ENCODE data around the gene SASH1. TPM values are rescaled to one million over a fixed set of nuclear protein-coding genes. Genes with fewer than 3 reads are reported as not detected.

The SASH1 gene
- total and polyA plus RNA-seq, 7 experiments from 2014 or later = 0.24 to 7.8 (median 1.4) TPM; not detected in 2

- no peak overlapping the region for H3K4me3 ChIP-seq (ENCODE audit: low read length)
- peaks cover 0 to 4% (median 0%) of the 10 kb centered on the region in 11 donors for H3K9me3 Mint-ChIP-seq
- no peaks in the 10 kb centered on the region for H3K27me3 ChIP-seq (ENCODE audit: control insufficient read depth in 2 of 2, insufficient read depth in 2 of 2, low read length in 2 of 2)
- no peak for DNase-seq
- H3K27ac Mint-ChIP-seq = no peak overlapping the region
- H3K4me3 Mint-ChIP-seq = no peak overlapping the region
- no peak overlapping the region for H3K27ac ChIP-seq (ENCODE audit: low read depth, low read length)
- intact Hi-C loops (cut with micrococcal nuclease) = no loop called here
- H3K27me3 Mint-ChIP-seq = peaks cover 17 to 32% (median 28%) of the 10 kb centered on the region in 5 donors
- H3K36me3 Mint-ChIP-seq = no peaks in the 10 kb centered on the region
- no peaks in the 10 kb centered on the region for H3K4me1 ChIP-seq (ENCODE audit: control insufficient read depth in 2 of 2, insufficient read depth in 2 of 2, low read length in 2 of 2)
- ChIA-PET CTCF (interaction anchor here (0.6 kb wide), 1 partner anchor 1849 kb away, joined by 3 read pairs; no protein-coding TSS in a partner anchor), POLR2A (no interaction called here)
- ATAC-seq = no peak
- H3K4me1 Mint-ChIP-seq = peaks cover 0 to 4% (median 0%) of the 10 kb centered on the region in 7 donors
- H3K36me3 ChIP-seq (ENCODE audit: control insufficient read depth in 2 of 3, insufficient read depth in 3 of 3, low read length in 3 of 3) = no peaks in the 10 kb centered on the region
- no peaks in the 10 kb centered on the region for H3K9me3 ChIP-seq (ENCODE audit: control insufficient read depth in 2 of 3, low read length in 3 of 3)
These were observed 16.6 kb downstream of the SASH1 start for GRCh38 chr6:148359228-148359627.

GRCh38 chr6:148364056-148364824, 21.6 kb downstream of the SASH1 start:
- H3K4me3 ChIP-seq (ENCODE audit: low read length) = no peak overlapping the region
- Mint-ChIP-seq H3K4me3 (no peak overlapping the region), H3K27me3 (peaks cover 18 to 60% (median 38%) of the 10 kb centered on the region in 5 donors), H3K4me1 (peaks cover 0 to 28% (median 0%) of the 10 kb centered on the region in 7 donors), H3K9me3 (peaks cover 0 to 4% (median 0%) of the 10 kb centered on the region in 11 donors), H3K36me3 (no peaks in the 10 kb centered on the region), H3K27ac (no peak overlapping the region)
- peak; percentile 69 for ATAC-seq
- H3K27me3 ChIP-seq (ENCODE audit: control insufficient read depth in 2 of 2, insufficient read depth in 2 of 2, low read length in 2 of 2) = no peaks in the 10 kb centered on the region
- CTCF ChIA-PET = no interaction called here
- DNase-seq = no peak
- no peaks in the 10 kb centered on the region for H3K36me3 ChIP-seq (ENCODE audit: control insufficient read depth in 2 of 3, insufficient read depth in 3 of 3, low read length in 3 of 3)
- no peaks in the 10 kb centered on the region for H3K4me1 ChIP-seq (ENCODE audit: control insufficient read depth in 2 of 2, insufficient read depth in 2 of 2, low read length in 2 of 2)
- no peaks in the 10 kb centered on the region for H3K9me3 ChIP-seq (ENCODE audit: control insufficient read depth in 2 of 3, low read length in 3 of 3)
- H3K27ac ChIP-seq (ENCODE audit: low read depth, low read length) = no peak overlapping the region
- POLR2A ChIA-PET = no interaction called here
- intact Hi-C loops (cut with micrococcal nuclease) = no loop called here

- POLR2A ChIA-PET = no interaction called here
- DNase-seq = no peak
- no peak overlapping the region for H3K4me3 ChIP-seq (ENCODE audit: low read length)
- Mint-ChIP-seq H3K9me3 (peaks cover 0 to 4% (median 0%) of the 10 kb centered on the region in 11 donors), H3K27ac (no peak overlapping the region), H3K4me1 (peaks cover 0 to 28% (median 0%) of the 10 kb centered on the region in 7 donors), H3K27me3 (peaks cover 17 to 58% (median 38%) of the 10 kb centered on the region in 5 donors), H3K4me3 (no peak overlapping the region), H3K36me3 (no peaks in the 10 kb centered on the region)
- CTCF ChIA-PET = no interaction called here
- no peak for ATAC-seq
- H3K27me3 ChIP-seq (ENCODE audit: control insufficient read depth in 2 of 2, insufficient read depth in 2 of 2, low read length in 2 of 2) = no peaks in the 10 kb centered on the region
- H3K27ac ChIP-seq (ENCODE audit: low read depth, low read length) = no peak overlapping the region
- H3K9me3 ChIP-seq (ENCODE audit: control insufficient read depth in 2 of 3, low read length in 3 of 3) = no peaks in the 10 kb centered on the region
- H3K4me1 ChIP-seq (ENCODE audit: control insufficient read depth in 2 of 2, insufficient read depth in 2 of 2, low read length in 2 of 2) = no peaks in the 10 kb centered on the region
- intact Hi-C loops (cut with micrococcal nuclease) = no loop called here
- H3K36me3 ChIP-seq (ENCODE audit: control insufficient read depth in 2 of 3, insufficient read depth in 3 of 3, low read length in 3 of 3) = no peaks in the 10 kb centered on the region
These were observed 22.4 kb downstream of the SASH1 start for GRCh38 chr6:148365041-148365440.

- Mint-ChIP-seq H3K27me3 (peaks cover 19 to 52% (median 29%) of the 10 kb centered on the region in 5 donors), H3K4me1 (peaks cover 0 to 28% (median 0%) of the 10 kb centered on the region in 7 donors), H3K27ac (peak overlapping the region in 2 of 9 donors; percentile 22 to 63), H3K36me3 (no peaks in the 10 kb centered on the region), H3K9me3 (no peaks in the 10 kb centered on the region), H3K4me3 (peak overlapping the region in 2 of 10 donors; percentile 26 to 42)
- ChIA-PET CTCF (no interaction called here), POLR2A (no interaction called here)
- no peak overlapping the region for H3K27ac ChIP-seq (ENCODE audit: low read depth, low read length)
- no peak for DNase-seq
- H3K36me3 ChIP-seq (ENCODE audit: control insufficient read depth in 2 of 3, insufficient read depth in 3 of 3, low read length in 3 of 3) = no peaks in the 10 kb centered on the region
- intact Hi-C loops (cut with micrococcal nuclease) = no loop called here
- H3K27me3 ChIP-seq (ENCODE audit: control insufficient read depth in 2 of 2, insufficient read depth in 2 of 2, low read length in 2 of 2) = no peaks in the 10 kb centered on the region
- peak; percentile 21 for ATAC-seq
- H3K4me3 ChIP-seq (ENCODE audit: low read length) = no peak overlapping the region
- H3K9me3 ChIP-seq (ENCODE audit: control insufficient read depth in 2 of 3, low read length in 3 of 3) = no peaks in the 10 kb centered on the region
- no peaks in the 10 kb centered on the region for H3K4me1 ChIP-seq (ENCODE audit: control insufficient read depth in 2 of 2, insufficient read depth in 2 of 2, low read length in 2 of 2)
These were observed 24.9 kb downstream of the SASH1 start for GRCh38 chr6:148367411-148368024.

- Mint-ChIP-seq H3K4me3 (no peak overlapping the region), H3K9me3 (peaks cover 0 to 2% (median 0%) of the 10 kb centered on the region in 11 donors), H3K4me1 (peaks cover 0 to 22% (median 0%) of the 10 kb centered on the region in 7 donors), H3K27me3 (peaks cover 10 to 41% (median 17%) of the 10 kb centered on the region in 5 donors), H3K27ac (no peak overlapping the region), H3K36me3 (no peaks in the 10 kb centered on the region)
- DNase-seq = no peak
- POLR2A ChIA-PET = no interaction called here
- no peak overlapping the region for H3K4me3 ChIP-seq (ENCODE audit: low read length)
- H3K4me1 ChIP-seq (ENCODE audit: control insufficient read depth in 2 of 2, insufficient read depth in 2 of 2, low read length in 2 of 2) = no peaks in the 10 kb centered on the region
- no peak overlapping the region for H3K27ac ChIP-seq (ENCODE audit: low read depth, low read length)
- no peaks in the 10 kb centered on the region for H3K36me3 ChIP-seq (ENCODE audit: control insufficient read depth in 2 of 3, insufficient read depth in 3 of 3, low read length in 3 of 3)
- H3K9me3 ChIP-seq (ENCODE audit: control insufficient read depth in 2 of 3, low read length in 3 of 3) = no peaks in the 10 kb centered on the region
- H3K27me3 ChIP-seq (ENCODE audit: control insufficient read depth in 2 of 2, insufficient read depth in 2 of 2, low read length in 2 of 2) = no peaks in the 10 kb centered on the region
- intact Hi-C loops (cut with micrococcal nuclease) = no loop called here
- CTCF ChIA-PET = no interaction called here
- no peak for ATAC-seq
These were observed 27.5 kb downstream of the SASH1 start for GRCh38 chr6:148370176-148370575.

GRCh38 chr6:148374040-148374774, 31.6 kb downstream of the SASH1 start:
- no peaks in the 10 kb centered on the region for H3K4me1 ChIP-seq (ENCODE audit: control insufficient read depth in 2 of 2, insufficient read depth in 2 of 2, low read length in 2 of 2)
- ATAC-seq (no peak), DNase-seq (no peak)
- no peak overlapping the region for H3K27ac ChIP-seq (ENCODE audit: low read depth, low read length)
- CTCF ChIA-PET = interaction anchor here (0.6 kb wide), 1 partner anchor 37 kb away, joined by 5 read pairs; no protein-coding TSS in a partner anchor
- Mint-ChIP-seq H3K27ac (no peak overlapping the region), H3K4me1 (peaks cover 0 to 7% (median 0%) of the 10 kb centered on the region in 7 donors), H3K9me3 (peaks cover 0 to 24% (median 6%) of the 10 kb centered on the region in 11 donors), H3K4me3 (no peak overlapping the region), H3K27me3 (peaks cover 0 to 28% (median 5%) of the 10 kb centered on the region in 5 donors), H3K36me3 (no peaks in the 10 kb centered on the region)
- POLR2A ChIA-PET = no interaction called here
- H3K9me3 ChIP-seq (ENCODE audit: control insufficient read depth in 2 of 3, low read length in 3 of 3) = no peaks in the 10 kb centered on the region
- intact Hi-C loops (cut with micrococcal nuclease) = no loop called here
- no peaks in the 10 kb centered on the region for H3K36me3 ChIP-seq (ENCODE audit: control insufficient read depth in 2 of 3, insufficient read depth in 3 of 3, low read length in 3 of 3)
- no peaks in the 10 kb centered on the region for H3K27me3 ChIP-seq (ENCODE audit: control insufficient read depth in 2 of 2, insufficient read depth in 2 of 2, low read length in 2 of 2)
- no peak overlapping the region for H3K4me3 ChIP-seq (ENCODE audit: low read length)
